ENCODE data around the gene MBD4. TPM values are rescaled to one million over a fixed set of nuclear protein-coding genes. Genes with fewer than 3 reads are reported as not detected.

Gene MBD4
- total RNA-seq, 2 experiments from 2014 or later: 46.3 to 74.6 TPM

- ChIA-PET POLR2A (interaction anchor here (1.4 to 1.8 kb wide), 2 partner anchors 11 kb away, joined by 3 to 5 read pairs; no protein-coding TSS in a partner anchor), CTCF (ENCODE audit: unreplicated experiment) (interaction anchor here (0.6 kb wide), 1 partner anchor 489 kb away, joined by 3 read pairs; no protein-coding TSS in a partner anchor)
- Histone ChIP-seq H3K27ac (ENCODE audit: low read depth, low read length, poor library complexity, severe bottlenecking) (no peak overlapping the region), H3K79me2 (ENCODE audit: insufficient read depth, low read depth, low read length) (no peaks in the 10 kb centered on the region), H3K9me3 (ENCODE audit: low read length) (no peaks in the 10 kb centered on the region), H3K9me2 (ENCODE audit: insufficient read depth, low read length) (no peaks in the 10 kb centered on the region), H3K4me3 (ENCODE audit: low read depth, low read length, poor library complexity, severe bottlenecking) (no peak overlapping the region), H3K36me3 (ENCODE audit: insufficient read depth, low read length) (peaks cover 3% of the 10 kb centered on the region; the same call in 1 of the 2 replicates), H4K20me1 (ENCODE audit: insufficient read depth, low read length) (no peaks in the 10 kb centered on the region), H3K4me2 (ENCODE audit: low read length) (no peak overlapping the region), H3K4me1 (ENCODE audit: insufficient read depth, low read length, poor library complexity, severe bottlenecking) (no peaks in the 10 kb centered on the region), H2AFZ (ENCODE audit: low read length) (no peak overlapping the region)
- DNase-seq (ENCODE audit: low spot score): no peak
- no TSS peak for BruUV-seq (replicated peaks)
- intact Hi-C loops (cut with micrococcal nuclease; ENCODE audit: unreplicated experiment): no loop called here
- no peak for TF ChIP-seq CTCF (conservative IDR thresholded peaks at IDR 0.05; ENCODE audit: low read length)
- TF ChIP-seq EZH2phosphoT487 (IDR thresholded peaks at IDR 0.05; ENCODE audit: borderline replicate concordance, low read depth, low read length): no peak
These were observed 21.3 kb upstream of the MBD4 start for GRCh38 chr3:129461022-129461421.

GRCh38 chr3:129460572-129460971 is 20.8 kb upstream of the MBD4 start:
- no peaks in the 10 kb centered on the region for H3K79me2 ChIP-seq (ENCODE audit: insufficient read depth, low read depth, low read length)
- no peak overlapping the region for H3K27ac ChIP-seq (ENCODE audit: low read depth, low read length, poor library complexity, severe bottlenecking)
- DNase-seq (ENCODE audit: low spot score): no peak
- intact Hi-C loops (cut with micrococcal nuclease; ENCODE audit: unreplicated experiment): no loop called here
- BruUV-seq (replicated peaks): TSS peak; percentile 10
- H4K20me1 ChIP-seq (ENCODE audit: insufficient read depth, low read length): no peaks in the 10 kb centered on the region
- no peaks in the 10 kb centered on the region for H3K9me2 ChIP-seq (ENCODE audit: insufficient read depth, low read length)
- POLR2A ChIA-PET: interaction anchor here (0.5 to 1.4 kb wide), 2 partner anchors 12 to 20 kb away, joined by 3 read pairs; no protein-coding TSS in a partner anchor
- no peak overlapping the region for H3K4me3 ChIP-seq (ENCODE audit: low read depth, low read length, poor library complexity, severe bottlenecking)
- TF ChIP-seq CTCF (conservative IDR thresholded peaks at IDR 0.05; ENCODE audit: low read length): no peak
- TF ChIP-seq EZH2phosphoT487 (IDR thresholded peaks at IDR 0.05; ENCODE audit: borderline replicate concordance, low read depth, low read length): no peak
- no peaks in the 10 kb centered on the region for H3K4me1 ChIP-seq (ENCODE audit: insufficient read depth, low read length, poor library complexity, severe bottlenecking)
- no peak overlapping the region for H3K4me2 ChIP-seq (ENCODE audit: low read length)
- no peaks in the 10 kb centered on the region for H3K9me3 ChIP-seq (ENCODE audit: low read length)
- CTCF ChIA-PET (ENCODE audit: unreplicated experiment): interaction anchor here (0.6 kb wide), 1 partner anchor 489 kb away, joined by 3 read pairs; no protein-coding TSS in a partner anchor
- no peak overlapping the region for H2AFZ ChIP-seq (ENCODE audit: low read length)
- peaks cover 3% of the 10 kb centered on the region; the same call in 1 of the 2 replicates for H3K36me3 ChIP-seq (ENCODE audit: insufficient read depth, low read length)

- H3K27ac ChIP-seq (ENCODE audit: low read depth, low read length, poor library complexity, severe bottlenecking): no peak overlapping the region
- intact Hi-C loops (cut with micrococcal nuclease; ENCODE audit: unreplicated experiment): no loop called here
- no peak overlapping the region for H2AFZ ChIP-seq (ENCODE audit: low read length)
- no peak overlapping the region for H3K4me3 ChIP-seq (ENCODE audit: low read depth, low read length, poor library complexity, severe bottlenecking)
- no peaks in the 10 kb centered on the region for H3K9me3 ChIP-seq (ENCODE audit: low read length)
- H3K79me2 ChIP-seq (ENCODE audit: insufficient read depth, low read depth, low read length): no peaks in the 10 kb centered on the region
- H3K36me3 ChIP-seq (ENCODE audit: insufficient read depth, low read length): peaks cover 3% of the 10 kb centered on the region; the same call in 1 of the 2 replicates
- TF ChIP-seq EZH2phosphoT487 (IDR thresholded peaks at IDR 0.05; ENCODE audit: borderline replicate concordance, low read depth, low read length) (no peak), CTCF (conservative IDR thresholded peaks at IDR 0.05; ENCODE audit: low read length) (no peak)
- H3K4me1 ChIP-seq (ENCODE audit: insufficient read depth, low read length, poor library complexity, severe bottlenecking): no peaks in the 10 kb centered on the region
- CTCF ChIA-PET (ENCODE audit: unreplicated experiment): interaction anchor here (0.6 kb wide), 1 partner anchor 490 kb away, joined by 3 read pairs; no protein-coding TSS in a partner anchor
- no peak for DNase-seq (ENCODE audit: low spot score)
- POLR2A ChIA-PET: interaction anchor here (0.5 to 1.4 kb wide), 2 partner anchors 12 to 19 kb away, joined by 3 read pairs; no protein-coding TSS in a partner anchor
- no peaks in the 10 kb centered on the region for H4K20me1 ChIP-seq (ENCODE audit: insufficient read depth, low read length)
- no TSS peak for BruUV-seq (replicated peaks)
- H3K9me2 ChIP-seq (ENCODE audit: insufficient read depth, low read length): no peaks in the 10 kb centered on the region
- H3K4me2 ChIP-seq (ENCODE audit: low read length): no peak overlapping the region
These were observed 20.4 kb upstream of the MBD4 start for GRCh38 chr3:129460155-129460554.
